Forelimb muscle (tissue), 1 donor: ENCODE measurements around the gene LRRC37B. TPM values are rescaled to one million over a fixed set of nuclear protein-coding genes. Genes with fewer than 3 reads are reported as not detected.
A peak's percentile ranks its signal among the peaks of the same experiment; 100 is the strongest.
"Not testable (repeated sequence)": the region's sequence is repeated elsewhere in the genome, so short reads cannot be mapped to it uniquely, and the experiment has no call there.

Source experiments
- DNase-seq: peaks from one replicate; pipeline ENCODE4 v3.0.0-alpha.2; 2013; ENCODE audit warnings: low read depth
- polyA plus RNA-seq: library from polyadenylated mRNA; unstranded; fragments of 120-200 nt; gene quantifications from one replicate; pipeline ENCODE4 v1.2.1, GENCODE V29; 2013; ENCODE audit not compliant: insufficient read length

Gene LRRC37B
- polyA plus RNA-seq, 1 donor = 12.7 TPM

- DNase-seq = not testable (repeated sequence)
Measured at GRCh38 chr17:32041306-32041875, 34.2 kb downstream of the LRRC37B start.

- not testable (repeated sequence) for DNase-seq
Measured at GRCh38 chr17:32042266-32042665, 35.1 kb downstream of the LRRC37B start.

GRCh38 chr17:32045611-32046010 lies 38.4 kb downstream of the LRRC37B start:
- not testable (repeated sequence) for DNase-seq

- DNase-seq = not testable (repeated sequence)
Measured at GRCh38 chr17:32047663-32048062, 40.5 kb downstream of the LRRC37B start.

- DNase-seq = not testable (repeated sequence)
Measured at GRCh38 chr17:32054985-32055384, 47.8 kb downstream of the LRRC37B start.

- not testable (repeated sequence) for DNase-seq
Measured at GRCh38 chr17:32055425-32055824, 48.2 kb downstream of the LRRC37B start.

- DNase-seq = not testable (repeated sequence)
Measured at GRCh38 chr17:32056500-32056899, 49.3 kb downstream of the LRRC37B start.

GRCh38 chr17:32057460-32058105 lies 50.4 kb downstream of the LRRC37B start:
- DNase-seq = not testable (repeated sequence)

GRCh38 chr17:32060695-32061094 lies 53.5 kb downstream of the LRRC37B start:
- not testable (repeated sequence) for DNase-seq

GRCh38 chr17:32061840-32062239 lies 54.7 kb downstream of the LRRC37B start:
- DNase-seq = not testable (repeated sequence)

- DNase-seq = not testable (repeated sequence)
Measured at GRCh38 chr17:32064091-32064490, 56.9 kb downstream of the LRRC37B start.

- DNase-seq = not testable (repeated sequence)
Measured at GRCh38 chr17:32066123-32066680, 59.0 kb downstream of the LRRC37B start.

GRCh38 chr17:32066863-32067642 lies 59.9 kb downstream of the LRRC37B start:
- DNase-seq = not testable (repeated sequence)

GRCh38 chr17:32069067-32069466 lies 61.9 kb downstream of the LRRC37B start:
- not testable (repeated sequence) for DNase-seq

GRCh38 chr17:32071961-32072360 lies 64.8 kb downstream of the LRRC37B start:
- DNase-seq = not testable (repeated sequence)

GRCh38 chr17:32073131-32073530 lies 65.9 kb downstream of the LRRC37B start:
- DNase-seq = not testable (repeated sequence)

GRCh38 chr17:32079753-32080152 lies 72.6 kb downstream of the LRRC37B start:
- peak; percentile 26 for DNase-seq

GRCh38 chr17:32083550-32083979 lies 76.4 kb downstream of the LRRC37B start:
- DNase-seq = not testable (repeated sequence)

GRCh38 chr17:32084003-32084941 lies 77.1 kb downstream of the LRRC37B start:
- peak; percentile 31 for DNase-seq

- not testable (repeated sequence) for DNase-seq
Measured at GRCh38 chr17:32084942-32085829, 78.0 kb downstream of the LRRC37B start.
